HPDE6-E6E7 (cell line): ENCODE measurements around the gene PDIA6.
A peak's percentile ranks its signal among the peaks of the same experiment; 100 is the strongest.
"Not testable (repeated sequence)": the region's sequence is repeated elsewhere in the genome, so short reads cannot be mapped to it uniquely, and the experiment has no call there.

Experiments
- DNase-seq: peaks from one replicate; pipeline ENCODE4 v3.0.0; 2011; ENCODE audit warnings: missing footprints; ENCODE audit errors: extremely low spot score

The PDIA6 gene

DNA sequence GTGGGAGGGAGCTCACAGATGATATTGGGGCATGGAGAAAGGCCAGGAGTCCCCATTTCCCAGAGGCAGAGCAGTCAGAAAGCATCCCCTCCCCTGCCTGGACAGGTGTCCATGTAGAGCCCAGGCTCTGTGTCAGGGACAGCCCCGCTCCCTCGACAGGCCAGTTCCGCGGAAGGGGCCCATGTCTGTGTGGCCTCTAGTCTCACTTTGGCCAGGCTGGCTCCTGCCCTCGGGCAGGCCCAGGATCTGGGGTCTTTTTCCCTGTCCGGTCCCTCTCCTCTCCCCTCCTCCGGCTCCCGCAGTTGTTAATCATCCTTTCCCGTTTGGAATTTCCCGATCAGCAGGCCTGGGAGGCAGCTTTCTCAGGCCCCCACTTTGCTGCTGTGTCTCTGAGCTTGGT lies 20.4 kb upstream of the PDIA6 start:
- DNase-seq, result no peak

DNA sequence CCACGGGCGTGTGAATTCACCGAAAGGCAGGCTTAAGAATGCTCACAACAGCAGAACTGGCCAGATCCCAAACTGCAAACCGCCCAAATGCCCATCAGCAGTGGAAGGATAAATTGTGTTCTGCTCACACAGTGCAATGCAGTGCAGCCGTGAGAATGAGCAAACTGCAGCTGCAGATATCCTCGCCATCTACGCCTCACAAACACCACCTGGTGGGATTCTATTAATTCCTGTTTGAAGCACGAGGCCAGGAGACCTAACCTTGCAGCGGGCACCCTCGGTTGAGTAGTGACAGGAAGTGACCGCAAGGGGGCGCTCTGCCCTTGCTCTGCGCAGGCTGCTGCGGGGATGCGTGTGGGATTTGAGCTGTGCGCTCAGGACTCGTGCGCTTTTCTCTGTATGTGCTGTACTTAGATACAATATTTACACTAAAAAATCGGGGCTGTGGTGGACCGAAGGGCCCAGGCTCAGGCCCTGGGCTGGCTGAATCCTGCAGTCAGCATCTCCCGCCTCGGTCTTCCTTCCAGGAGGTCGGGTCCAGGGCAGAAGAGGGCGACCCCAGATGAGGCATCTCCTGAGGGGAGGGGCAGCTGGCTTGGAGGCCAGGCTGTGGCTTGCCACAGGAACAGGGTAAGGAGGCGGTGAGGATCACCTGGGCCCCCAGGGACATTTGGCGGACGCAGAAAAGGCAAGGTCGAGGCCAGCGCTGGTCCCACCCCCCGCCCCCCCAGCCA lies 19.8 kb upstream of the PDIA6 start:
- peak; percentile 90 for DNase-seq

DNA sequence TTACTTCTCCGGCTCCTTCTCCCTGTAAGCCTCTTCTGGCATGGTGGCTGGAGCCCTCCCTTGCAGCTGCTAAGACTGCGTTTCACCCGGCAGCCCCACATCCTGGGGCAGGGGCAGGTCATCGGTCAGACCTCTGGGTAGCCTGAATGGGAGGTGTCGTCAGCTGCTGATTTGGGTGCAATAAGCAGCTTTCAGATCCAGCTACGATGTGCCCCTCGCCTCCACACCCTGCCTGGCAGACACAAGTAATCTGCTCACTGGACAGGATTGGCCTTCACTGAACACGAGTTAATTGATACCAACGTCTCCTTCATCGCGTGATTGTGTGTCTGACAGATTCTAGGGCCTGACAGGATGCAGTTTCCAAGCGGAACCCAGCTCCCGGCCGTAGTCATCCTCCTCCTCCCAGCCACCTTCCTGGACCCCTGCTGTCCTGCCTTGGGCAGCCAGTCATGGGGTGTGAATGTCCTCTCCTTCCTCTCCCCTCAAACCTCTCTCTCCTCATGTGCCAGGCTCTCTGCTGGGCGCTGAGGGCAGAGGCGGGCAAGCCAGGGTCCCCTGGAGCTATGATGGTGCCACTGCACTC lies 18.9 kb upstream of the PDIA6 start:
- DNase-seq, result no peak

DNA sequence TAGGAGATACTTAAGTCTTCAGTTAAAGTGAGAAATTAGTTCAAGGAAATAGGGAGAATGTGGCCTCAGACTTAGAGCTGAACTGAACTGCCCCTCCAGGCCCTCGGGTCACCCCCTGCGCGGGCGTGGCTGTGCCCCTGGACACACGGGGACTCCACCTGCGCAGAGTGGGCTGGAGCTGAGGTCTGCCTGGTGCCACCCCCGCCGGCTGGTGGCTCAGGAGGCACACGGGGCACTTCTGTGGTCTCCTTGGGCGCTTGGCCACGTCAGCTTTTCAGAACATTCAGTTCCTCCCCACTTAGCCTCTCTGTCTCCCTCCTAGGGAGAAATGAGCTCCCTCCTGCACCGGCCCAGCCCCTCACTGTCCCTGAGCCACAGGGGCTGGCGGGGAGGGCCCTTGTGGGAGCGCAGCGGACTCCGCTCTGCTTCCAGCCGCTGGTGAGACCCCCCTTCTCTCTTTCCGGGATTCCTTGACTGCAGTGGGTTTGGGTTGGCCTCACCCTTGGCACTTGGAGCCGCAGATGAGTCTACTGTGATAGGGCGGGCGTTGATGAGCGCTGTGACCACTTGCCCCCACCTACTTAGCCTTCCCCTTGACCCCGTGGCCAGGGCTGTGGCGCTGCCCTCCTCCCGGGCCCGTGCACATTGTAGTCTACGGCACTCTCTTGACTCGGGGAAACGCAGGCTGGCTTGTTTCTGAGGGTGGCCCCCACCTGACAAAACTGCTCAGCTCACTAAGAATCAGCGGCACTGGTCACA lies 18.2 kb upstream of the PDIA6 start:
- DNase-seq, result no peak

DNA sequence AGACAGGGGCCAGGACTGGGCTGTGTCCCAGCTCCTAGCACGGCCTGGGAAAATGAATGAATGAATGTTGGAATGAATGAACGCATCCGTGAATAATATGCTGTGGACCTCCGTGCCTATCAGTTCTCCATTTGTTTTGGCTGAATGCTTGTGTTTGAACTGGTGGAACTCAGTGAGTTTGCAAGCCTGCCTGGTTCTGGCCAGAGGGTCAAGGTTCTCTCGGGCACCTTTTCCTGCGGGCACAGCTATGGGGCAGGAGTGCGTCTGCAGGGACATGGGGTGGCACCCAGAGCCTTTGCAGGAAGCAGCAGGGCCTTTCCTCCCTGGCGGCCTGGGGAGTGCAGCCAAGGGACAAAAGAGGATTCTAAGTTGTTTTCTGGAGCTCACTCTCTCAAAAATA lies 17.6 kb upstream of the PDIA6 start:
- no peak for DNase-seq

DNA sequence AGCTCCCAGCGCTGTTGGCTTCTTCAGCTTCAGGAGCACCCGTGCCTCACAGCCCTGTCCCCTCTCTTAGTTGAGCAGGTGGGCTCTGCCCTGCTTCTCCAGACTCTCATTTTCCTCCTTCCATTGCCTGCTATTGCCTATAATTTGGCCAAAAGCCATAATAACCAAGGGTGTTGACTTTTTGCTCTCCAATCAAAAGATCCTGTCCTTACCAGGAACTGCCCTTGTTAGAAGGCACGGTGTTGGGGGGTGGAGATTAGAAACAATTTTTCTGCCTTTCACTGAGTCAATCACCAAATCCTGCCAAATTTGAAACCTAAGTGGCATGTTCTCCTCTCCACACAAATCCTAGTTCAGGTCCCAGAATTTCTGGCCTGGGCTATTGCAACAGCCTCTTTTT lies 16.7 kb upstream of the PDIA6 start:
- DNase-seq, result no peak

DNA sequence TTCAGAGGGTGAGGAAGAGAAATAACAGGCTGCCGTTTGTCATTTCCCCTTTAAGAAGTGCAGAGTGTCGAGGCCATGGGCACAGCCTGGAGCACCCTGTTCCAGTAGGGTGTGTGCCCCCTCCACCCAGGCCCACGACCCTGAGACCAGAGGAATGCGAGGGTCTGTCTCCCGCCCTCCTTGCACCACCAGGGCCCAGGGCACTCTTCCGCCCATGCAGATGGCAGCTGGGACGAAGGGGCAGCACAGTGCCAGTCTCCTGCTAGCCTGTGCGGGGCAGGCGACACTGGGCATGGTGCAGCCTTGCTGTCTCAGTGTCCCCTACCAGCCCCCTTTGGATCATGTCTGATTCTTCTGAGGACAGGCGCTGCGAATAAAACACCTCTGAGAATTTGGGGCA lies 15.8 kb upstream of the PDIA6 start:
- no peak for DNase-seq

DNA sequence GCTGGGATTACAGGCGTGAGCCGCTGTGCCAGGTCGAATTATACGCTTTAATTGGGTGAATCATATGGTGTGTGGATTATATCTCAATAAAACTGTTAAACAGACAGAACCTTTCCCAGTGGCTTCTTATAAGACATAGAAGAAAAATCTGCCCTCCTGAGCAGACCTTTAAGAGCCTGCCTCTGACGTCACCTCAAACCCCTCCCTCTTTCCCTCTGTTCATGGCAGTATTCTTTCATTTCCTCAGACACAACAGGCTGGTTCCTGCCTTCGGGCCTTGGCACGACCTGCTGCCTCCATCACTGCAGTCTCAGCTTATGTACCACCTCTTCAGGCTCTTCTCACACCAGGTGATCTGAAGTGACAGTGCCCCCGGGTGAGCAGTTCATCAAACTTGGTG lies 14.0 kb upstream of the PDIA6 start:
- no peak for DNase-seq

DNA sequence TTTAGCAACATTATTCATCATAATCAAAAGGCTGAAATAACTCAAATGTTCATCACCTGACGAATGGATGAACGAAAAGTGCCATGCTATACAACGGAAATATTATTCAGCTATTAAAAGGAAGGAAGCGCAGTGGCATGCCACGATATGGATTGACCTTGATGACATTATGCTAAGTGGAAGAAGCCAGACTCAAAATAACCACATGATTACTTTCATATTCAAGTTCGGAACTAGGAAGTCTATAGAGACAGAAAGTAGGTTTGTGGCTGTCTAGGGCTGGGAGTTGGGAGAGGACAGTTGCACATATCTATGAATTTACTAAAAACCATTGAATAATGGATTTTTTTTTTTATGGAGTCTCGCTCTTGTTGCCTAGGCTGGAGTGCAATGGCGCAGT lies 13.4 kb upstream of the PDIA6 start:
- DNase-seq, result no peak

DNA sequence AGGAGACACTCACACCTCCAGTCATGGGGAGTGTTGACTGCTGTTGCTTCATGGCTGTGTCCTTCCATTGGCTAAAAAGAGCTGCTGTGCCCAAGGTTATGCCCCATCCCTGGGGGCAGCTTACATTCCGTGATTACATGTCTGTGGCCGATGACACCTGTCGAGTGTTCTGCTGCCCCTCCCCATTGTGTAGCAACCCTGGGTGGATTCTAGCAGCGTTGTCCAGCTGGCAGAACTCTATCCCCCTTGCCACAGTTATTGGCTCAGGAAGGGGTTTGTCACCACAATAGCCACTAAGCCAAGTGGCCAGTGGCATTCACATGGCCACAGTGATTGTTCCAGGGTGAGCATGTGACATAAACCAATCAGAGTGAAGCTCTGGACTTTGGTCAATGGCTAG lies 11.6 kb upstream of the PDIA6 start:
- DNase-seq, result no peak

DNA sequence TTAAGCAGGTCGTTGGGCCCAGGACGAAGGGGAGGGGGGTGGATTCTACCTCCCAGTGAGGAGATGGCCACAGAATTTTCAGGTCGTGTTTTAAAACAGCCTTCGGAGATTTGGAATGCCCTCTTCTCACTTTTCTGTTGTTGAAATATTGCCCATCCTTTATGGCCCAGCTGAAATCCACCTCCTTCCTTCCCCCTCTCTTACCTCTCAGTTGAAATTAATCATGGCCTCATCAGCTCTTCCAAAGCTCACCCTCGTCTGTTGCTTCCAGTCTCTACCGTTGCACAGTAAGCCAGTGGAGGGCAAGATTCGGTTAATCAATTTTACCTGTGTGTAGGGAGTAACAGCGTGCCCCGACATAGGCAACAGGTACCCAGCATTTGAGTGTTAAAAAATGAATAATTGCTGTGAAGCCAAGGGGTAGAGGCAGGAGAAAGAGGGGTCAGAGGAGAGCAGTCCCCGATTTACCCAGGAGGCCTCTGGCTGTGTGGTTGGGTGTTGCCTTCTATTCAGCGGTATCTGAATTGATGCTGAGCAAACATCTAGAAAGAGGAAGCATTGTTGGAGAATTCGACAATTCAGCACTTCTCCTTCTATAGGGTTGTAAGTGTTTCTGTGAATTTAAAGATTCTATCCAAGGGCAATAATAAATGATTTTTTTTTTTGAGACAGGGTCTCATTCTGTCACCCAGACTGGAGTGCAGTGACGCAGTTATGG lies 8.6 kb upstream of the PDIA6 start:
- no peak for DNase-seq

DNA sequence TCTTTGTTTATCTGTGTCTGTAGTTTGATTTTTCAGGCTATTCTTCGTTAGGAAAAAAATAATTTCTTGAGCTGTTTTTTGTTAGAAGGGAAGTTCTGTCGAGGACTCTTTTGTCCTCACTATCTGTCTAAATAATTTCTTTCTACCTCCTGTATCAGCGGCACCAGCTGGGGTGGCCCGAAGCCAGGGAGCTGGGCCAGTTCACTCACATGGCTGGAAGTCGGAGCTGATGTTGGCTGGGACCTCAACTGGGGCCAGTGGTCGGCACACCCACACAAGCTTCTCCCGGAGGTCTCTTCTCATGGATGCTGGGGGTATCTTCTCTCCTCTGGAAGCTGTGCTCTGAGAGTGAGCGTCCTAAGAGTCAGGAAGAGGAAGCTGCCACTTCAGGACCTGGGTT lies 8.0 kb upstream of the PDIA6 start:
- no peak for DNase-seq

DNA sequence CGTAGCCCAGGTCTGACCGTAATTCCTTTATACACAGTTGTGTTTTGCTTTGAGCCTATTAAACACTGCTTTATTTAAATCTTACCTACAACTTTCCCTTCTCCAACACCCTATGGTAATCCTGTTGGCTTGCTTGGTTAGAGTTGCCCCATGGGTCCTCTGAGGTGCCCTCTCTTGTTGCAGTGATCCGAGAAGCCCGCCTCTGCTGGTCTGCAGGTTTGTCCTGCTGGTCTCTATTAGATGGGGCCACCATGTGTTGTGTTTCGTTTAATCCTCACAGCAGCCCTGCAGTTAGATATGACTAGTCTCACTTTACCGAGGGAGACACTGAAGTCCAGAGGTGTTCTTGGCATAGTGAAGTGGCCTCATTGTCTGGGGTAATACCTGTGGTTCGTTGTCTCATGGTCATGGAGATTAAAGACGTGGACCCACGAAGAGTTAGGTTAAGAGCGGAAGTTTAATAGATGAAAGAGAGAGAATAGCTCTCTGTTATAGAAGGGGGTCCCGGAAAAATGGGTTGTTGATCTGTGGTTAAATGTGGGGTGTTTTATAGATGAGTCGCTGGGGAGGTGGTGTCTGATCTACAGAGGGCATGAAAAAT lies 7.2 kb upstream of the PDIA6 start:
- DNase-seq, result no peak

DNA sequence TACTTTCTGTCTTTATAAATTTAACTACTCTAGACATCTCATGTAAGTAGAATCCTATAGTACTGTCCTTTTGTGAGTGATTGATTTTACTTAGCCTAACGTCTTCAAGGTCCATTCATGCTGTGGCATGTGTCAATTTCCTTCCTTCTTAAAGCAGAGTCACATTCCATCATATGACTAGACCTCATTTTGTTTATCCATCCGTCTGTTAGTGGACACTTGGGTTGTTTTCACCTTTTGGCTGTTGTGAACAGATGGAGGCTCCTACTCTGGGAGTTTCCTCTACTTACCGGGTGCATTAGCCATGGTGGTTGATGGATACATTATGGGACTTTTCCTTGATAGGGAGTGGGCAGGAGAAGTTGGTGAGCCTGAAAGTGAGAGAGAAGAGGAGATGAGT lies 6.4 kb upstream of the PDIA6 start:
- no peak for DNase-seq

DNA sequence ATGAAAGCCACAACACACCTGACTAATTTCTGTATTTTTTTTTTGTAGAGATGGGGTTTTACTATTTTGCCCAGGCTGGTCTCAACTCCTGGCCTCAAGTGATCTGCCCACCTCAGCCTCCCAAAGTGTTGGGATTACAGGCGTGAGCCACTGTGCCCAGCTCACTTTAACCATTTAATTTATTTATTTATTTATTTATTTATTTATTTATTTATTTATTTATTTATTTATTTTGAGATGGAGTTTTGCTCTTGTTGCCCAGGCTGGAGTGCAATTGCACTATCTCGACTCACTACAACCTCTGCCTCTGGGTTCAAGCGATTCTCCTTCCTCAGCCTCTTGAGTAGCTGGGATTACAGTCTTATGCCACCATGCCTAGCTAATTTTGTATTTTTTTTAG lies 5.7 kb upstream of the PDIA6 start:
- not testable (repeated sequence) for DNase-seq

DNA sequence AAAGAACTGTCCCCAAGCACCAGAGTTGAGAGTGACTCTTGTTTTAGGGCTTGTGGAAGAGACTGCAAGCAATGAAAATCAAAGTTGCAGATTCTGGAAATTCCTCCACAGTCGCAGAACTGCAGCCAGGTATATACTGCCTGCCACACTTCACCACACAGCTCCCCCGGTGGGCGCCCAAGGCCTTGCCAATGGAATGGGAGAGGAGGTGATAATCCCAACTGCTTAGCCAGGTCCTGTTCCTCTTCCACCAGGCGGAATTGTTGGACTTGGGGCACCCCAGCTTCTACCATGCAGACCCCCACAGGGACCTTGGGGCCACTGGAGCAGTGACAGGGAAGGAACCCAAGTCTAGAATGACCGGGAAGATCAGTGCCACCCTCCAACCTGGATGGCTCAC lies 4.8 kb upstream of the PDIA6 start:
- peak; percentile 20 for DNase-seq

DNA sequence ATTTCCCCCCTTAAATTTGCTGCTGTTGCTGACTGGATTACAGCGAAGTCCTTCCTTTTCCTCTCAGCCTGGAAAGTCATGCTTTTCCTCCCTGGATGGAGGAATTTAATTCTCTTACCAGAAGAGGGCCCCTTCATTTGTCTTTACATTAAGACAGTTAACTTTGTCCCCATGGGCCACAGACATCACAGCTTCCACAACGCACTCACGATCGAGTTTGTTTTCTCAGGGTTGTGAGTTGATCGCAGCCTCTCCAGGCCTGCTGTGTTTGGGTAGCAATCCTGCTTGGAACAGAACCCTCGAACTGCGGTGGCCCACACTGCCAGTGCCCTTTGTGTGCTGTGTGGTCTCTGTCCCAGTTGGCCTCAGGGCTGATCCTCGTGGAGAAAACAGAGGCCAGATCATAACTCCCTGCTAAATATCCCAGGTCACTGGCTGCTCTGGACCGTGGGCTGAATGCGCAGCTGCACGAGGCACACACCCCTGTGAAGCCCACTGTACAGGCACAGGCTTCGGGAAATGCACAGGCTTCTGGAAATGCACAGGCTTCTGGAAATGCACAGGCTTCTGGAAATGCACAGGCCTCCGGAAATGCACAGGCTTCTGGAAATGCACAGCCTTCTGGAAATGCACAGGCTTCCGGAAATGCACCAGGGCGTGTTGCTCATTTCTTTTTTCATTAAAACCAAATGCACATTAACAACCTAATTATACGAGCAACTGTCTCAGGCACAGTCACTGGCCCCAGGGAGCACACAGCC lies 2.2 kb upstream of the PDIA6 start:
- no peak for DNase-seq

DNA sequence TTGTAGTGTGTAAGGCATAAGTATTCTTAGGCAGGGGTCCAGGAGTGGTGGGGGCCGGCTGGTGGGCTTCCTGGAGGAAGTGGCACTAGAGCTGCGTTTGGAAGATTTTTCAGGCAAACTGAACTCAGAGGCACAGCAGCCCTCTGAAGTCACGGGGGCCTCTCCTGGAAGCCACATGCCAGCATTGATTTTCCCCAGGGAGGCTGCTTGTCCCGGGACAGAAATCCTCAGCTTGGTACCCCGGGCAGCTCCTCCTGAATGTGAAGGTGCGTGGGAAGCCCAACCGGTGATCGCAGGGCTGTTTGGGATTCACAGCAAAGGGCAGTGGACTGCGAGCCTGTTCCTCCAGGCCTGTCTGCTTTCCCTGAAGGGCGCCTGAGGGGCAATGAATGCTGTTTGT lies 1.6 kb upstream of the PDIA6 start:
- no peak for DNase-seq

DNA sequence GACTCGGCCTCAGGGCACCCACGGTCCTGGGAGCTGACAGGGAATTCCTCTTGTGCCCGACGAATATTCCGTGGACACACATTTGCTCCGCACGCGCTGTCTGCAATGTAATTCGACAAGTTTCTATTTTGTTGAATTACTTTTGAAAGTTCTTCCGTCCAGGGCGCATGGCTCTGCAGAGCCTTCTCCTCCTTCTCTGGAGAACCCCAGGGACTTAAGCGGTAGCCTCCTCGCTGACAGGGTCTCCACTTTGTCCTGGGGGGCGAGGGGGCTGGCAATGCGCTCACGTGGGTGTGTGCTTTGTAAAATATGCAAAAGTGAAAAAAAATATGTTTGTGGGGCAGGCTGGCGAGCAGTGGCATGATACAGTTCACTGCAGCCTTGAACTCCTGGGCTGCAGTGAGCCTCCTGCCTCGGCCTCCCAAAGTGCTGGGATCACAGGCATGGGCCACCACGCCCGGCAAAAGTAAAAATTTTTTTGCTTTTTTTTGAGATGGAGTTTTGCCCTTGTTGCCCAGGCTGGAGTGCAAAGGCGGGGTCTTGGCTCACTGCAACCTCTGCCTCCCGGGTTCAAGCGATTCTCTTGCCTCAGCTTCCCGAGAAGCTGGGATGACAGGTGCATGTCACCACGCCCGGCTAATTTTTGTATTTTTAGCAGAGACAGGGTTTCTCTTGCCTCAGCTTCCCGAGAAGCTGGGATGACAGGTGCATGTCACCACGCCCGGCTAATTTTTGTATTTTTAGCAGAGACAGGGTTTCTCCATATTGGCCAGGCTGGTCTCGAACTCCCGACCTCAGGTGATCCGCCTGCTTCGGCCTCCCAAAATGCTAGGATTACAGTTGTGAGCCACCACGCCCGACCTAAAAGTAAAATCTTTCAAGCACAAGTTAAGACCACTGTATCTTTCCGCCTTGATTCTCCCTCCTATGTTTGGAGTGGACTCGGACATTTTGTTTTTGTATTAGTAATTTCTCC lies 866 bp upstream of the PDIA6 start:
- DNase-seq, result not testable (repeated sequence)

DNA sequence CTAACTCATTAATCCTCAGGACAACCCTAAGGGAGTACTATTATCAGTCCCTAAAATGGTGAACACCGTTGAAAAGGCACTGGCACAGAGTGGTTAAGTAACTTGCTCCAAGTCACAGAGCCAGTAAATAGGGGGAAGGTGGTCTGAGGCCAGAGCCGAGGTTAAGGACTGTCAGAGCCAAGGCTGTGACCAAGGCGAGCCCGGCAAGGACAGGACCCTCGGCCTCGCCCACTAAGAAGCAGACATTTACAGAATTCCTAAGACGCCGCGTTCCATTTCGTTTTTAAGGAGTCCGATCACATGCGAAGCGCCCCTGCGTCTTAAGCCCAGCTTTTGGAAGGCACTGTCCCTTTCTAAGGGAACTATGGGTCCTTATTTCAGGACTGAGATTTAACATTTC lies 1.1 kb downstream of the PDIA6 start:
- no peak for DNase-seq
